Measurements from ENCODE around the gene PSME1.

PSME1 gene

GRCh38 chr14:24176599-24176998, 40.6 kb downstream of the PSME1 start:
- DNase-seq (ENCODE audit: low read depth) = no peak

GRCh38 chr14:24177041-24177825, 41.2 kb downstream of the PSME1 start:
- no peak for DNase-seq (ENCODE audit: low read depth)

GRCh38 chr14:24177891-24178290, 41.9 kb downstream of the PSME1 start:
- no peak for DNase-seq (ENCODE audit: low read depth)

- no peak for DNase-seq (ENCODE audit: low read depth)
Observed at GRCh38 chr14:24178399-24179178, 42.6 kb downstream of the PSME1 start.

- DNase-seq (ENCODE audit: low read depth) = no peak
Observed at GRCh38 chr14:24179294-24179960, 43.4 kb downstream of the PSME1 start.

- no peak for DNase-seq (ENCODE audit: low read depth)
Observed at GRCh38 chr14:24179961-24180796, 44.2 kb downstream of the PSME1 start.

GRCh38 chr14:24181371-24182077, 45.5 kb downstream of the PSME1 start:
- no peak for DNase-seq (ENCODE audit: low read depth)

GRCh38 chr14:24182110-24182882, 46.3 kb downstream of the PSME1 start:
- no peak for DNase-seq (ENCODE audit: low read depth)

GRCh38 chr14:24183014-24183481, 47.1 kb downstream of the PSME1 start:
- no peak for DNase-seq (ENCODE audit: low read depth)

- DNase-seq (ENCODE audit: low read depth) = no peak
Observed at GRCh38 chr14:24184104-24184970, 48.3 kb downstream of the PSME1 start.

- no peak for DNase-seq (ENCODE audit: low read depth)
Observed at GRCh38 chr14:24185026-24185425, 49.0 kb downstream of the PSME1 start.

- DNase-seq (ENCODE audit: low read depth) = no peak
Observed at GRCh38 chr14:24185741-24186140, 49.7 kb downstream of the PSME1 start.

- DNase-seq (ENCODE audit: low read depth) = no peak
Observed at GRCh38 chr14:24186831-24187538, 51.0 kb downstream of the PSME1 start.

- DNase-seq (ENCODE audit: low read depth) = no peak
Observed at GRCh38 chr14:24187539-24187915, 51.5 kb downstream of the PSME1 start.
